Measurements from ENCODE around the gene GRIFIN.

GRIFIN gene

GRCh38 chr7:2512713-2513112 is 36.5 kb upstream of the GRIFIN start:
- DNase-seq (ENCODE audit: low spot score) = no peak

- no peak for DNase-seq (ENCODE audit: low spot score)
Observed at GRCh38 chr7:2512179-2512661, 36.0 kb upstream of the GRIFIN start.

- no peak for DNase-seq (ENCODE audit: low spot score)
Observed at GRCh38 chr7:2511769-2512168, 35.6 kb upstream of the GRIFIN start.

GRCh38 chr7:2510909-2511768 is 34.9 kb upstream of the GRIFIN start:
- peak; percentile 30 for DNase-seq (ENCODE audit: low spot score)

GRCh38 chr7:2510130-2510776 is 34.1 kb upstream of the GRIFIN start:
- no peak for DNase-seq (ENCODE audit: low spot score)

GRCh38 chr7:2509298-2509906 is 33.2 kb upstream of the GRIFIN start:
- no peak for DNase-seq (ENCODE audit: low spot score)

GRCh38 chr7:2508327-2509215 is 32.4 kb upstream of the GRIFIN start:
- DNase-seq (ENCODE audit: low spot score) = peak; percentile 91

- DNase-seq (ENCODE audit: low spot score) = no peak
Observed at GRCh38 chr7:2507917-2508306, 31.7 kb upstream of the GRIFIN start.

GRCh38 chr7:2507208-2507916 is 31.2 kb upstream of the GRIFIN start:
- no peak for DNase-seq (ENCODE audit: low spot score)

- DNase-seq (ENCODE audit: low spot score) = no peak
Observed at GRCh38 chr7:2505401-2505800, 29.2 kb upstream of the GRIFIN start.

GRCh38 chr7:2504889-2505375 is 28.7 kb upstream of the GRIFIN start:
- no peak for DNase-seq (ENCODE audit: low spot score)

- no peak for DNase-seq (ENCODE audit: low spot score)
Observed at GRCh38 chr7:2504128-2504888, 28.1 kb upstream of the GRIFIN start.

- DNase-seq (ENCODE audit: low spot score) = no peak
Observed at GRCh38 chr7:2503056-2503941, 27.1 kb upstream of the GRIFIN start.

- DNase-seq (ENCODE audit: low spot score) = no peak
Observed at GRCh38 chr7:2502647-2502966, 26.4 kb upstream of the GRIFIN start.

GRCh38 chr7:2501947-2502646 is 25.9 kb upstream of the GRIFIN start:
- no peak for DNase-seq (ENCODE audit: low spot score)

GRCh38 chr7:2500701-2501100 is 24.5 kb upstream of the GRIFIN start:
- no peak for DNase-seq (ENCODE audit: low spot score)

- no peak for DNase-seq (ENCODE audit: low spot score)
Observed at GRCh38 chr7:2499719-2500430, 23.7 kb upstream of the GRIFIN start.

- DNase-seq (ENCODE audit: low spot score) = no peak
Observed at GRCh38 chr7:2499181-2499580, 23.0 kb upstream of the GRIFIN start.

Measured in kidney capillary endothelial cell (primary cell).